HG03159 (cell line): ENCODE measurements around the gene NAIF1.

Source experiments
- ATAC-seq: cut with Tn5 transposase; IDR thresholded peaks from one replicate; pipeline ENCODE4 v1.9.1; 2021; ENCODE audit warnings: mild to moderate bottlenecking, moderate library complexity; ENCODE audit not compliant: unreplicated experiment

NAIF1 gene

GRCh38 chr9:128102861-128103588 lies 35.9 kb upstream of the NAIF1 start:
- ATAC-seq, result no peak

- ATAC-seq, result no peak
These were observed 35.1 kb upstream of the NAIF1 start for GRCh38 chr9:128102196-128102595.

- ATAC-seq, result no peak
These were observed 34.6 kb upstream of the NAIF1 start for GRCh38 chr9:128101690-128102089.

GRCh38 chr9:128101231-128101661 lies 34.1 kb upstream of the NAIF1 start:
- no peak for ATAC-seq

- no peak for ATAC-seq
These were observed 33.5 kb upstream of the NAIF1 start for GRCh38 chr9:128100581-128100980.

- ATAC-seq, result no peak
These were observed 32.9 kb upstream of the NAIF1 start for GRCh38 chr9:128099932-128100491.

- no peak for ATAC-seq
These were observed 32.3 kb upstream of the NAIF1 start for GRCh38 chr9:128099231-128099931.

- no peak for ATAC-seq
These were observed 31.4 kb upstream of the NAIF1 start for GRCh38 chr9:128098297-128099230.

GRCh38 chr9:128097543-128098296 lies 30.6 kb upstream of the NAIF1 start:
- ATAC-seq, result no peak

GRCh38 chr9:128096616-128097536 lies 29.8 kb upstream of the NAIF1 start:
- ATAC-seq, result no peak

GRCh38 chr9:128094950-128095544 lies 27.9 kb upstream of the NAIF1 start:
- ATAC-seq, result no peak

GRCh38 chr9:128094166-128094949 lies 27.2 kb upstream of the NAIF1 start:
- ATAC-seq, result peak; percentile 85

- ATAC-seq, result no peak
These were observed 25.9 kb upstream of the NAIF1 start for GRCh38 chr9:128093011-128093410.

- no peak for ATAC-seq
These were observed 25.3 kb upstream of the NAIF1 start for GRCh38 chr9:128092199-128092977.

GRCh38 chr9:128091571-128091970 lies 24.5 kb upstream of the NAIF1 start:
- no peak for ATAC-seq

- no peak for ATAC-seq
These were observed 24.0 kb upstream of the NAIF1 start for GRCh38 chr9:128091144-128091543.

GRCh38 chr9:128089299-128089698 lies 22.2 kb upstream of the NAIF1 start:
- ATAC-seq, result no peak
